Activated naive CD4-positive, alpha-beta T cell treated with Interleukin-2 at 50 U/mL for 16 hours (primary cell): Measurements from ENCODE around the gene AQP2.

Experiments used
- DNase-seq: peaks from one replicate; pipeline ENCODE4 v3.0.0-alpha.2; 2020

Gene AQP2

GRCh38 chr12:49942512-49942893 lies 8.0 kb upstream of the AQP2 start:
- no peak for DNase-seq

- DNase-seq = peak; percentile 13
Observed at GRCh38 chr12:49942921-49943624, 7.5 kb upstream of the AQP2 start.

DNA sequence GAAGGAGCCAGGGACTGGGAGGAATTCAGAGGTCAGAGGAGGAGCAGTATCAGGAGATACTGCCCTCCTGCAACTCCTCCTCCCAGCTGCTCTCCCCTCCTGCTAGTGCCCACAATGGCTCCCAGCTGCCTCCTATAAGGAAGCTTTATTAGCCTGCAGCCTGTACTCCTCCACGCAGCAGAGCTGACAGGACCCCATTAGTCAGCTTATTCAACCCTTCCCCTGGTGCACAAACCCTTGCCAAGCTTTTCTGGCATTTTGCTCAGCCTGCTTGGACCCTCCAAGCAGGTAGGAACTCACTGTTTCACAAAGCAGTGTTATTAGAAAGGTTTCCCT lies 6.9 kb upstream of the AQP2 start:
- DNase-seq = no peak

DNA sequence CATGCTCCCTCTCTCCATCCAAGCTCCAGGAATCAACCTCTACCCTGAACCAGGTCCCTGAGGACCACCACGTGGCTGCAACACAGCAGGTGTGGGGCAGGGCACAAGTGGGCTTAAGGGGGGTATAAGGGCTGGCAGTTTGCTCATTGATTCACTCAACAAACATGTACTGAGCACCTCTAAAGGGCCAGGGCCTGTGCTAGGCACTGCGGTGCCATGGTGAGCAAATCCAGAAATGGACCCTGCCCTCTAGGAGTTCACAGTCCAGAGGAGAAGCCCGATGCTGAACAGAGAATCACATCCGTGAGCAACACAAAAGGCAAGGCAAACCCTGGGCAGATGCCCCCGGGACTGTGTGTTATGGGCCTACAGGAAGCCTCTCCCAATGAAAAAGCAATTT lies 6.5 kb upstream of the AQP2 start:
- DNase-seq = no peak

- no peak for DNase-seq
Observed at GRCh38 chr12:49944718-49945117, 5.8 kb upstream of the AQP2 start.

- peak; percentile 89 for DNase-seq
Observed at GRCh38 chr12:49945394-49946080, 5.0 kb upstream of the AQP2 start.

DNA sequence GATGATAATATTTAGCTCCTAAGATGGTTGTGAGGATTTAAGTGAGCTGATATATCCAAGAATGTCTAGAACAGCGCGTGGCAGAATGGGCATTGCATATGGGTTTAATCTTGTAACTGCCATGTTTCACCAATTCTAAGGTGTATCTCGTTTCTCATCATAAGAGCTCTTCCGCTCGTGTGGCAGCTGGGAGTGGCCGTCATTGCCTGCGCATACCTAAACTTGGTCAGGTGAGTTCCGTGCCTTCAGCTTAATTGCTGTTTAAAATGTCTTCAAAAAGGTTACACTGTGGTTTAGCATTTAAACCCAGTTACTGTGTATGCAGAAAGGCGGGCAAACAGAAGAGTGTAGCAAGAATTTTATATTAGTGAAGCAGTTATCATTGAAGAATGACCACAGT lies 4.5 kb upstream of the AQP2 start:
- no peak for DNase-seq

DNA sequence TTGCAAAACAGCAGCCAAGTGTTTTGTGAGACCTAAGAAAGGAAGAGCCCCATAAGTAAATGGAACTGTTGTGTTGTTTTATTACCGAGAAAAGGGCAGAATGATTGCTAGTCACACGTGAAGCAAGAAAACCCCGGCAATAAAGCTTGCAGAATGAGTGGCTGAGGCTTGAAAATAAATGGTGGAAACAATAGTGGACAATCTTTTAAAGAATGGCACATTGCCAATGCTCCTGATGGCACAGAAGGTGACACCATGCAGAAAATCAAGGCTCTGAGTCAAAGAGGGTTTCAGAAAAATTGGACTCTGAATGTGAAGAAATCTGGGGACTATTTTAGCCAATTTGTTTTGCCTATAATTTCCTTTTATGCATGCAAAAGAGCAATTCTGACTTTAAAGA lies 4.0 kb upstream of the AQP2 start:
- no peak for DNase-seq

GRCh38 chr12:49947593-49948226 lies 2.8 kb upstream of the AQP2 start:
- no peak for DNase-seq

DNA sequence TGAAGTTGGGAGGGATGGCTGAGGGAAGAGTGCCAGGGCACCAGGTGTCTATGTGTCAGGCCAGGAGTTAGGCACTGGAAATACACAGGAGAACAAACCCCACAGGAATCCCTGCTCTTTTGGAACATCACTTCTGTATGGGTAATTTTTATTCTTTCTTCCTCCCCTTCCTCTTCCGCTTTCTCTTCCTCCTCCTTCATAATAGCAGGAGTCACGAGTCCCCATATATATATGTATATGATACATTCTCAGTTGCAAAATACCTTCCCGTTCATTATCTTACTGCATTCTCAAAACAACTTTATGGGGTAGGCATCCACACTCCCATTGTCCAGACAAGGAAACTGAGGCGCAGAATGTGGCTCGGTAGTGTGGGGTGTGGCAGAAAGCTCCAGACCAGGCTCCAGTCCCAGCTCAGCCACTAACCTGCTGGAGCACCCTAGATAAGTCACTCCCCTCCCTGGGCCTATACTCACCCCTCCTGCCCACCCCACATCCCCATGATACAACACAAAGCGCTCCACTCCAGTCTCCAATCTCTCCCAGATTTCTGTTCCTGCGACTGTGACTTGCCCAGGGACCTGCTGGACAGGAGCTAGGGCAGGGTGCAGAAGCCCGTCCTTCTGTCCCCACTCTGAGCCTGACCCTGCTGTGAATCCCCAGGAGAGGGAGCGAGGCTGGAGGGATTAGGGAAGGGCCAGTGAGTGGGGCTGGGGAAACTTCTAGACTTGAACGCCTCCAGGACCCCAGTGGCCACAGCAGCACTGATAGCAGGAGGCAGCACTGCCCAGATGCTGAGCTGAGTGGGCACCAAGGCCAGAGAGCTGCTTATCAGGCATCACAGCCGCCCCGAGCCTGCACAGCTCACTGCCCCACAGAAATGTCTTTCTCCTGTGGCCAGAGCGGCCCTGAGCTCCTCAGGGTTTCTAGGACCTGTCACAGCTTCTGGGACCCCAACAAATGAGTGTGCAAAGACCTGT lies 1.4 kb upstream of the AQP2 start:
- no peak for DNase-seq

DNA sequence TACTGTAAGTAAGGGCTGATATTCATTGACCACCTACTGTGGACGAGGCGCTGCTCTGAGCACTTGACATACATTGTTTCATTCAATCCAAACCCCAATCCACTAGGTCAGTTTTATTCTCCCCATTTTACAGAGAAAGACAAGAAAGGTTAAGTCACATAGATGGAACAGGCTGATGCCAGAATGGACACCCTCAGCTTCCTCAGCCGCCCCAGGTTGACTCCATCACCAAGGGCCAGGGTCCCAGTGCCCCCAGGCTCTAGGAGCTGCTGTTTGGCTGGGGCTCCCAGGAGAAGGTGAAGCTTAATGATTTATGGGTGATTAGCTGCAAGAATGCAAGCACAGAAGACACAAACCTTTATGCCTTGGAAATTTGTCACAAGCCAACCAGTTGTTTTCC lies 671 bp upstream of the AQP2 start:
- no peak for DNase-seq

- no peak for DNase-seq
Observed at GRCh38 chr12:49951411-49952240, 1.1 kb downstream of the AQP2 start.

DNA sequence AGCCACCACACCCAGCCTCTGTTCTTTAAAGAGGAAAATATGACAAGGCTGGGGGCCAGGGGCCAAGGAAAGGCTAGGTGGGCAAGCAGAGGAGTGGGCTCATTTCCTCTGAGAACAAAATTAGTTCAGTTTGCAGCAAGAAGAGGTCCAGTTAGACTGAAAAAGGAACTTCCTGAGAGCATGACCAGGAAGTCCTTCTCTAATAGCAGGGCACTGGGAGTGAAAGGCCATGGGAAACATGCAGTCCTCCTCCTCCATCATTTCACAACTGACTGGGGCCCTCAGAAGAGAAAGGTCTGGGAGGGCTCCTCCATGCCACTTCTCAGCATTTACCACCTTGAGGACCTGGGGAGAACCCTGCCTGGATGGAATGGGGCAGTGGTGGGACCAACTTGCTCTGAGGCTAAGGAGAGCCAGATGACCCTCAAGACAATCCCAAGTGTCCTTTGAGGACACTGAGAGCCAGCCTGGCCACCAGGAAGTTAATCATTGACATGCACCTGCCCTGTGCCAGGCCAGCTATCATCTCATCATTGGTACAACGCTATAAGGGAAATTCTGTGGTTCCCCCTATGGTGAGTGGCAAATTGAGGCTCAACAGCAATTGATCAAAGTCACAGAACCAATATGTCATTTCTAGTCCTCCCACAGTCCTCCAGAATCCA lies 2.0 kb downstream of the AQP2 start:
- DNase-seq = no peak

- no peak for DNase-seq
Observed at GRCh38 chr12:49953151-49953550, 2.6 kb downstream of the AQP2 start.

DNA sequence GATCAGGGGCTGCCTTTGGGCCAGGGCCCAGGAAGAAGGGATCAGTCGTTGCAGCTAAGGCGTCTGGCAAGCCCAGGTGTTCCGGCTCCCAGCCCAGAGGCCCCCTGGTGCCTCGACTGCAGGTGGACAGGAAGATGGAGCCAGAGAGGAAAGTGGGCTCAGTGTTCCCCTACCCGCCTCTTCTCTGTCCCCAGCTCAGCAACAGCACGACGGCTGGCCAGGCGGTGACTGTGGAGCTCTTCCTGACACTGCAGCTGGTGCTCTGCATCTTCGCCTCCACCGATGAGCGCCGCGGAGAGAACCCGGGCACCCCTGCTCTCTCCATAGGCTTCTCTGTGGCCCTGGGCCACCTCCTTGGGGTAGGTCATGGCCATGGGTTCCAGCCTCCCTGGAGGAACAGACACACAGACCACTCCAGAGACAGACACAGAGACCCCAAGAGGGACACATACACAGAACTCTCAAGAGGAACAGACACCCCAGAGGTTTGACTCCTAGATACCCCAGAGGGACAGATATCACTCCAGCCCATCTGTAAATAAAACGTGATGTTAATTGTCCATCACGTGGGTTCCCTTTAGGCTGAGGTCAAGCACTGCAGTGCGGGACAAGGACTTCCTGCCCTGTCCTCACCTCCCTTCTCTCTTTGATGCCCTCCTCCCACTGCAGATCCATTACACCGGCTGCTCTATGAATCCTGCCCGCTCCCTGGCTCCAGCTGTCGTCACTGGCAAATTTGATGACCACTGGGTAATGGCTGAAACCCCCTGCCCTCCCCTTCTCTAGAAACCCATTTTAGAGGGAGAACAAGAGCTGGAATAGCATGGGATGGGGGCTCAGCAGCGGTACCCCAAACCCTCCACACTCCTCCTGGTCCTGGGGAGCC lies 3.7 kb downstream of the AQP2 start:
- no peak for DNase-seq

DNA sequence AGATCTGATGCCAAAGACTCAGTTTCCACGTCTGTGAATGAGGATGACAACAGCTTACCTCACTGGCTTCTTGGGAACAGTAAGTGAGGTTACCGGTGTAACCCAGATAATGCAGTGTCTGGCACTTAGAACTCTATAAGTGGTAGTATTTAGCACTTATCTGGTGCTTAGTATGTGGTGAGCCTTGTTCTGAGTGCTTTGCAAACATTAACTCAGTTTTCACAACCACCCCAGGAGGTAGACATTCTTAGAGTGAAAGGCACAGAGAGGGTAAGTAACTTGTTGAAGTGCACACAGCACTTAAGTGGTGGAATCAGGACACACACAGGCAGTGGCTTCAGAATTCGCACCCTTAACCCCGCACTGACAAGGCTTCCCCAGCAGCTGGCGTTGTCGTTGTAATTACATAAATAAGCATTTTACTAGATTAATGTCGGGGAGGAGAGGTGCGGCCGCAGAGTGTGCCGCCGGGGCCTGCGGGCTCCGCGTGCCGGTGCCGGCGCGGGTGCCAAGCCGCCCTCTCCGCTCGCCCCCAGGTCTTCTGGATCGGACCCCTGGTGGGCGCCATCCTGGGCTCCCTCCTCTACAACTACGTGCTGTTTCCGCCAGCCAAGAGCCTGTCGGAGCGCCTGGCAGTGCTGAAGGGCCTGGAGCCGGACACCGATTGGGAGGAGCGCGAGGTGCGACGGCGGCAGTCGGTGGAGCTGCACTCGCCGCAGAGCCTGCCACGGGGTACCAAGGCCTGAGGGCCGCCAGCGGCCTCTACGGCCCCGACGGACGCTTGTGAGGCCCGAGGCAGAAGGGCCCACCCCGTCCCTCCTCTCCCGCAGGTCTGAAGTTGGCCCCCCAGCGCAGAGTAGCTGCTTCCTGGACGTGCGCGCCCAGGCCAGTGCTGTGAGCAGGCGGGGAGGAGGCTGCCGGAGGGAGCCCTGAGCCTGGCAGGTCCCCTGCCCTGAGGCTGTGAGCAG lies 4.6 kb downstream of the AQP2 start:
- no peak for DNase-seq

GRCh38 chr12:49955899-49956662 lies 5.5 kb downstream of the AQP2 start:
- no peak for DNase-seq
